Measurements from ENCODE around the gene SEC61A2.
A peak's percentile ranks its signal among the peaks of the same experiment; 100 is the strongest.

Gene SEC61A2

DNA sequence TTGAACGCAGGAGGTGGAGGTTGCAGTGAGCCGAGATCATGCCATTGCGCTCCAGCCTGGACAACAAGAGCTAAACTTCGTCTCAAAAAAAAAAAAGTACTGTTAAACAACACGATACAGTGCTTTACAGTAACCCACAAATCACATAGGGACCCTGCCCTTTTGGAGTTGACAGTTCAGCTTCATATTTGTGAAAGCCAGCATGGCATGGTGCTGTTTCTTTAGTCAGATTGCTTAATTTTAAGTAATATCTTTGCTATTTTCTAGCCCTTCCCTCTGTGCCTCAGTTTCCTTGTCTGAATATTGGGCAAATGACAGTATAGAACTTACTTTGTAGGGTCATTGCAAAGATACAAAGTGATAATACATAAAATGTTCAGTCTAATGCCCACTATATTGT is 71.4 kb downstream of the SEC61A2 start:
- no peak for DNase-seq

DNA sequence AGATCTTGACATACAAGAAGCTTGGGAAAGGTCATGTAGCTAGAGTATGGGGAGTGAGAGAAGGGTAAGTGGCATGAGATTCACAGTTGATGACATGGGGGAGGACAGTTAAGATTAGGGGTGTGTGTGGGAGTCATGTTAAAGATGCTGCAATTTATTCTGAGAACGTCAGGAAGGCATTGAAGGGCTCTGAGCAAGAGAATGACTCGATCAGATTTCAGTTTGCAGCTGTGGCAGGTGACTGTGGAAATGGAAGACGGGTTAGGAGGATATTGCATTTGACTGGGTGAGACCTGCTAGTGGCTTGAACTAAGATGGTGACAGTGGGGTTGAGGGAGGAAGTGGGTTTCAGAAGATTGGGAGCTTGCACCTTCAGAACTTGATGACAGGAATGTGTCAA is 72.1 kb downstream of the SEC61A2 start:
- no peak for DNase-seq

DNA sequence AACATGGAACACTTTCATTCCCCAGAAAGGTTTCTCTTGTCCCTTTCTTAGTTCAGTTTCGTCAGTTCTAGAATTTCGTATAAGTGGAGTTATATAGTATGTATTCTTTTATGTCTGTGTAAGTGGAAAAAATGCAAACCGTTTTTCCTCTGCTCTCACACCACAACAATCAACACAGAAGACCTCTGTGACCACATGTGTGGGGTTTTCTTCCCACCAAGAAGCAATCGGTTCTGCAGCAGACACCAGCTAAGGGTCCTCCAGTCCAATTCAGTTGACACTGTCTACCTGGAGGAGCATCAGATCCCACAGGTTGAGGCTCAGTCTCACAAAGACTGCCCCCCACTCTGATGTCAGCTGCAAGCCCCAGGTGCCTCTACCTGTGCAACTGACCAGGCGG is 72.7 kb downstream of the SEC61A2 start:
- no peak for DNase-seq

DNA sequence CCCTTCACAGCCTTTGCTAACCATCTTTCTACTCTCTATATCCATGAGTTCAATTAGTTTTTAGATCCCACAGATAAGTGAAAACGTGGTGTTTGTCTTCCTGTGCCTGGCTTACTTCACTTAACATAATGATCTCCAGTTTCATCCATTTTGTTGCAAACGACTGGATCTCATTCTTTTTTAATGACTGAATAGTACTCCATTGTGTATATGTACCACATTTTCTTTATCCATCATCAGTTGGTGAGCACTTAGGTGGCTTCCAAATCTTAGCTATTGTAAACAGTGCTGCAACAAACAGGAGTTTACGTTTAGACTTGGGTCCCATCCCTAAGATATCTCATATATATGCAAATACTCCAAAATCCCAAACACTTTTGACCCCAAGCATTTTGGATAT is 75.6 kb downstream of the SEC61A2 start:
- DNase-seq, result no peak

DNA sequence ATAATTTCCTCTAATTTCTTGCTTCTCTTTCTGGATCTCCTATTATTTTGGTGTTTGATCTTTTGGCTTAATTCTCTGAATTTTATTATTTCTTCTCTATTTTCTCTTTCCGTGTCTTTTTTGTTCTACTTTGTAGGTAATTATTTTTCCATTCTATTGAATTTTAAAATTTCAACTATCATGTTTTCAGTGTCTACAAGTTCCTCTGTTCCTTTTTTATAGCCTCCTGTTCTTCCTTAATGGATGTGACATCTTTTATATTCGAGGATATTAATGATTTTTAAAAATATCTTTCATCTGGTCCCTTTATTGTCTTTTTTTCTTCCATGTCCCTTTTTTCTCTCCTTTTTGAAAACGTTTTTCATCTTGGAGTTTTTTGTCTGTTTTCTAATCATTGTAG is 77.6 kb downstream of the SEC61A2 start:
- no peak for DNase-seq

DNA sequence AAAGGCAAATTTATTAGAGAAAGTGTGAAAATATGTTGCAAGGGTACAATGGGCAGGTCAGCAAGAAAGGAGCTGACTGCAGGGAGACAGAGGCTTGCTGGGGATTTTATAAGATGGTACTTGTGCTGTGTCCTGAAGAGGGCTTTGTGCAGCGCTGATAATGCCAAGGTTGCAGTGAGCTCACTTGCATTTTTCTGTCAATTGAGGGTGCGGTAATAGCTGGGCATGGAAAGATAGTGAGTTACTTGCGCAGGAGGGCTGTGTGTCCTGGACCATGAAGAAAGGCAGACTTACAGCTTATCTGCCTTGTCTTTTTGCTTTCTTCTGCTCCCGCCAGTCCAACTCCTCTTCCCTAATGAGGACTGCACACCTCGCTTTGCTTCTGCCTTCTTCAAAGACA is 79.0 kb downstream of the SEC61A2 start:
- DNase-seq, result no peak

DNA sequence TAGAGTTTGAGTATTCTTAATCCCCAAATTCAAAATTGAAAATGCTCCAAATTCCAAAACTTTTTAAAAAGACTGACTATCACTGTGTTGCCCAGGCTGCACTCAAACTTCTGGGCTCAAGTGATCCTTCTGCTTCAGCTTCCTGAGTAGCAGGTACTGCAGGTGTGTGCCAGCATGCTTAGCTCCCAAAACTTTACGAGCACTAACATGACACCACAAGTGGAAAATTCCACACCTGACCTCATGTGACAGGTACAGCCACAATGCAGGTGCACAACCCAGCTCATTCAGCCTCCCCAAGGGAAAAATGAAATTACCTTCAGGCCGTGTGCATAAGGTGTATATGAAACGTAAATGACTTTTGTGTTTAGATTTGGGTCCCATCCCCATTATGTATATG is 83.0 kb downstream of the SEC61A2 start:
- DNase-seq, result no peak

DNA sequence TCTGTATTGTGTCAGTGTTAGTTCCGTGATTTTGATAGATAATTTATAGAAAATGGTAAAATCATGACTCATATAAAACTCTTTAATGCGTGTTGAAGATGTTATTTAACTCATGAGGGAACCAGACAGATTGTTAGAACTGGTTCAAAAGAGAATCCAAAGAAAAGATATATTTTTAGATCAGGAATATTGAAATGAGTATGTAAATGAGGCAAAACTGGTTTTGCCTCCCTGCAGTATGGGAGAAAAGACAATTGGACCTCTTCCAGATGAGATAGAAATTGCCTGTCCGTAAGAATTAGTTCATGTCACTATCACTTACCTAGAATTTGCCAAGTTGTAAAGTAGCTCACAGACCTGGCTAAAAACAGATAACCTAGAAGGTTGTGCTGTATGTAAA is 84.1 kb downstream of the SEC61A2 start:
- no peak for DNase-seq

DNA sequence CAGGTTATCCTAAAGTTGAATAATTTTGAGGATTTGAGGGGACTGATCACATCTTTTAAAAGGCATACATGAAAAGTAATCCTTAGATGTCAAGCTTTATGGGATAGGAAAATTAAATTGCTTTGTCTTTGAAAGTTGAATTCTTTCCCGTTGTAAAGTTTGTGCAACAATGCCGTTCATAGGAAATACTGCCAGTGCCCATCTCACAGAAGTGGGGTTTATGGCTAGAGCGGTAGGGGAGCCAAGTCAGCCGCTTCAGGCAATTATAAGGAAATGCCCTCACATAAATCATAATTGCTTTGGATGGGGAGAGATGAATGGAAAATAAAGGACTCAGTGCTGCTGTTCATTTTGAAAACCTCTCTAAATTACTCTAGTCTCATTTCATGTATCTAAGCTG is 84.6 kb downstream of the SEC61A2 start:
- no peak for DNase-seq

DNA sequence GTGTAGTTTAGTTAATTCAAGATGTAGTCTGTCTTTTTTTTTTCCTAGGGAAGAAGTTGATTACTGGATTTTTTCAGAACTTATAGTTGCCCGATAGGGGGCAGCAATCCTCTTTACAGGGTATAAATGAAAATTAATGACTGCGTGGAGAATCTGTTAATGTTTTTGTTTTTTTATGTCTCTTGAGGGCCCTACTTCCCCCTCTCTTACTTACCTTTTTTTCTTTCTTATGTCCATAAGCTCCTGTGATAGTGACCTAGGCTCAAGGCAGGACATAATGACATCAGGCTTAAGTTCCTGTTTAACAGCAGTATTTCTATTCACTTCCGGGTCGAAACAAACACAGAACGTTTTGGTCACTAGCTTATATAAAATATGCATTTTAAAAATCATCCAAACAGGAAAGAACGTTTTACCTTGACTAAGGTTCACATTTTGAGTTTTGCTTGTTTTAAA is 85.3 kb downstream of the SEC61A2 start:
- peak; percentile 41 for DNase-seq

Measured in central memory CD4-positive, alpha-beta T cell (primary cell).